NT2/D1 (cell line): ENCODE results near the gene KRTCAP2.

Experiments used
- DNase-seq: peaks from one replicate; pipeline ENCODE4 v3.0.0-alpha.2; 2011; ENCODE audit warnings: low read depth, low spot score
- H3K27me3 ChIP-seq: 2 replicates; pipeline ENCODE4 v1.6.0; 2011; ENCODE audit warnings: mild to moderate bottlenecking; ENCODE audit not compliant: insufficient read length, insufficient read depth
- H3K36me3 ChIP-seq: 2 replicates; pipeline ENCODE4 v1.6.1; 2011; ENCODE audit warnings: mild to moderate bottlenecking, low read length, mixed read lengths; ENCODE audit not compliant: insufficient read depth, insufficient read length
- H3K4me1 ChIP-seq: 2 replicates; pipeline ENCODE4 v1.5.1; 2011; ENCODE audit not compliant: insufficient read depth, insufficient read length
- H3K4me3 ChIP-seq: 2 replicates; pipeline ENCODE4 v1.5.1; 2011; ENCODE audit warnings: low read depth; ENCODE audit not compliant: insufficient read length
- H3K9ac ChIP-seq: 2 replicates; pipeline ENCODE4 v1.6.0; 2011; ENCODE audit warnings: low read depth; ENCODE audit not compliant: insufficient read length
- H3K9me3 ChIP-seq: 2 replicates; pipeline ENCODE4 v1.5.1; 2011; ENCODE audit warnings: mild to moderate bottlenecking, low read length; ENCODE audit not compliant: insufficient read depth
- SUZ12 ChIP-seq: IDR thresholded peaks from 2 replicates; pipeline ENCODE4 v1.6.1; 2011; ENCODE audit not compliant: insufficient read length, insufficient read depth; ENCODE audit errors: extremely low read depth
- YY1 ChIP-seq: IDR thresholded peaks from 2 replicates; pipeline ENCODE4 v1.6.1; 2011; ENCODE audit not compliant: insufficient read length, insufficient read depth
- ZNF274 ChIP-seq: IDR thresholded peaks from 2 replicates; pipeline ENCODE4 v1.6.1; 2011; ENCODE audit warnings: mild to moderate bottlenecking, low read depth, low read length

KRTCAP2 gene

GRCh38 chr1:155136748-155137147, 36.4 kb downstream of the KRTCAP2 start:
- peaks cover 11% of the 10 kb centered on the region for H3K4me1 ChIP-seq
- TF ChIP-seq YY1 (no peak), SUZ12 (no peak), ZNF274 (no peak)
- no peak for DNase-seq
- H3K9me3 ChIP-seq: no peaks in the 10 kb centered on the region
- peaks cover 40% of the 10 kb centered on the region for H3K36me3 ChIP-seq
- H3K27me3 ChIP-seq: peaks cover 7% of the 10 kb centered on the region
- peak overlapping the region; percentile 38 for H3K4me3 ChIP-seq
- H3K9ac ChIP-seq: peak overlapping the region; percentile 72

- Histone ChIP-seq H3K9me3 (no peaks in the 10 kb centered on the region), H3K27me3 (peaks cover 8% of the 10 kb centered on the region), H3K36me3 (peaks cover 50% of the 10 kb centered on the region), H3K9ac (peak within 1 kb of the TSS; percentile 92), H3K4me1 (peaks cover 17% of the 10 kb centered on the region), H3K4me3 (peak within 1 kb of the TSS; percentile 64)
- peak; percentile 97 for DNase-seq
- no peak for TF ChIP-seq ZNF274
- TF ChIP-seq SUZ12: no peak
- no peak for TF ChIP-seq YY1
Measured at GRCh38 chr1:155135415-155136028, 37.6 kb downstream of the KRTCAP2 start, which contains the start of gene SLC50A1. SLC50A1 (plus strand) TSS chr1:155135852; CDS start chr1:155135912, 60 bp downstream.

GRCh38 chr1:155134880-155135414, 38.2 kb downstream of the KRTCAP2 start:
- H3K9me3 ChIP-seq: no peaks in the 10 kb centered on the region
- H3K27me3 ChIP-seq: peaks cover 8% of the 10 kb centered on the region
- peaks cover 18% of the 10 kb centered on the region for H3K4me1 ChIP-seq
- peak overlapping the region; percentile 92 for H3K9ac ChIP-seq
- peaks cover 50% of the 10 kb centered on the region for H3K36me3 ChIP-seq
- H3K4me3 ChIP-seq: peak overlapping the region; percentile 64
- no peak for TF ChIP-seq SUZ12
- no peak for TF ChIP-seq YY1
- no peak for TF ChIP-seq ZNF274
- no peak for DNase-seq

GRCh38 chr1:155134322-155134721, 38.8 kb downstream of the KRTCAP2 start:
- Histone ChIP-seq H3K9ac (peak overlapping the region; percentile 92), H3K36me3 (peaks cover 50% of the 10 kb centered on the region), H3K4me1 (peaks cover 25% of the 10 kb centered on the region), H3K4me3 (peak overlapping the region; percentile 64), H3K27me3 (peaks cover 13% of the 10 kb centered on the region), H3K9me3 (no peaks in the 10 kb centered on the region)
- TF ChIP-seq YY1 (no peak), ZNF274 (no peak), SUZ12 (no peak)
- no peak for DNase-seq

- H3K36me3 ChIP-seq: peaks cover 48% of the 10 kb centered on the region
- TF ChIP-seq SUZ12 (no peak), YY1 (no peak), ZNF274 (no peak)
- no peak for DNase-seq
- peaks cover 28% of the 10 kb centered on the region for H3K4me1 ChIP-seq
- peaks cover 18% of the 10 kb centered on the region for H3K27me3 ChIP-seq
- H3K9ac ChIP-seq: no peak overlapping the region
- no peak overlapping the region for H3K4me3 ChIP-seq
- no peaks in the 10 kb centered on the region for H3K9me3 ChIP-seq
Measured at GRCh38 chr1:155133799-155134281, 39.3 kb downstream of the KRTCAP2 start.

GRCh38 chr1:155131856-155132255, 41.2 kb downstream of the KRTCAP2 start:
- H3K4me3 ChIP-seq: no peak overlapping the region
- H3K9me3 ChIP-seq: no peaks in the 10 kb centered on the region
- H3K27me3 ChIP-seq: peaks cover 36% of the 10 kb centered on the region
- TF ChIP-seq ZNF274: no peak
- no peak for TF ChIP-seq YY1
- TF ChIP-seq SUZ12: no peak
- H3K4me1 ChIP-seq: peaks cover 34% of the 10 kb centered on the region
- DNase-seq: no peak
- H3K36me3 ChIP-seq: peaks cover 31% of the 10 kb centered on the region
- no peak overlapping the region for H3K9ac ChIP-seq

GRCh38 chr1:155131285-155131684, 41.8 kb downstream of the KRTCAP2 start:
- no peak for TF ChIP-seq YY1
- H3K36me3 ChIP-seq: peaks cover 29% of the 10 kb centered on the region
- peaks cover 34% of the 10 kb centered on the region for H3K4me1 ChIP-seq
- DNase-seq: no peak
- H3K4me3 ChIP-seq: no peak overlapping the region
- no peak overlapping the region for H3K9ac ChIP-seq
- H3K9me3 ChIP-seq: no peaks in the 10 kb centered on the region
- H3K27me3 ChIP-seq: peaks cover 42% of the 10 kb centered on the region
